ENCODE data around the gene SUZ12.

GRCh38 chr17:31919802-31920525 is 16.8 kb upstream of the SUZ12 start:
- TF ChIP-seq, protein P1, sequence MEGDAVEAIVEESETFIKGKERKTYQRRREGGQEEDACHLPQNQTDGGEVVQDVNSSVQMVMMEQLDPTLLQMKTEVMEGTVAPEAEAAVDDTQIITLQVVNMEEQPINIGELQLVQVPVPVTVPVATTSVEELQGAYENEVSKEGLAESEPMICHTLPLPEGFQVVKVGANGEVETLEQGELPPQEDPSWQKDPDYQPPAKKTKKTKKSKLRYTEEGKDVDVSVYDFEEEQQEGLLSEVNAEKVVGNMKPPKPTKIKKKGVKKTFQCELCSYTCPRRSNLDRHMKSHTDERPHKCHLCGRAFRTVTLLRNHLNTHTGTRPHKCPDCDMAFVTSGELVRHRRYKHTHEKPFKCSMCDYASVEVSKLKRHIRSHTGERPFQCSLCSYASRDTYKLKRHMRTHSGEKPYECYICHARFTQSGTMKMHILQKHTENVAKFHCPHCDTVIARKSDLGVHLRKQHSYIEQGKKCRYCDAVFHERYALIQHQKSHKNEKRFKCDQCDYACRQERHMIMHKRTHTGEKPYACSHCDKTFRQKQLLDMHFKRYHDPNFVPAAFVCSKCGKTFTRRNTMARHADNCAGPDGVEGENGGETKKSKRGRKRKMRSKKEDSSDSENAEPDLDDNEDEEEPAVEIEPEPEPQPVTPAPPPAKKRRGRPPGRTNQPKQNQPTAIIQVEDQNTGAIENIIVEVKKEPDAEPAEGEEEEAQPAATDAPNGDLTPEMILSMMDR (IDR thresholded peaks at IDR 0.05), result no peak
- no peak for TF ChIP-seq POLR2A (IDR thresholded peaks at IDR 0.05)
